BLaER1 treated with 17β-estradiol and CSF1 and Interleukin-3, amounts not matched to agents 10 nM and 100 nM (cell line): Measurements from ENCODE around the gene TPM2.

ENCODE experiments used
- H3K27ac ChIP-seq, 11 experiments: shearing (Covaris generic); formaldehyde crosslinking; 2 replicates each; pipeline ENCODE4 v1.8.1; 2022
- H3K27me3 ChIP-seq, 11 experiments: shearing (Covaris generic); formaldehyde crosslinking; 2 replicates each; pipeline ENCODE4 v1.8.1; 2022
- H3K36me3 ChIP-seq, 11 experiments: shearing (Covaris generic); formaldehyde crosslinking; 2 replicates each; pipeline ENCODE4 v1.8.1; 2022
- H3K4me1 ChIP-seq, 10 experiments: shearing (Covaris generic); formaldehyde crosslinking; 2 replicates each; pipeline ENCODE4 v1.8.1; 2022
- H3K4me2 ChIP-seq, 11 experiments: shearing (Covaris generic); formaldehyde crosslinking; 2 replicates each; pipeline ENCODE4 v1.8.1; 2022
- H3K4me3 ChIP-seq, 10 experiments: shearing (Covaris generic); formaldehyde crosslinking; 2 replicates each; pipeline ENCODE4 v1.8.1; 2022
- H3K9ac ChIP-seq, 11 experiments: shearing (Covaris generic); formaldehyde crosslinking; 2 replicates each; pipeline ENCODE4 v1.8.1; 2022
- H3K9me3 ChIP-seq, 11 experiments: shearing (Covaris generic); formaldehyde crosslinking; replicated peaks in 1 of 11; 2 replicates each; pipeline ENCODE4 v1.8.1; 2022
- H4K20me1 ChIP-seq, 11 experiments: shearing (Covaris generic); formaldehyde crosslinking; 2 replicates each; pipeline ENCODE4 v1.8.1; 2022
- Cebpa-rat ChIP-seq, 11 experiments: shearing (Covaris generic); IDR thresholded peaks; 2 replicates each; pipeline ENCODE4 v1.8.1; 2022

The TPM2 gene

DNA sequence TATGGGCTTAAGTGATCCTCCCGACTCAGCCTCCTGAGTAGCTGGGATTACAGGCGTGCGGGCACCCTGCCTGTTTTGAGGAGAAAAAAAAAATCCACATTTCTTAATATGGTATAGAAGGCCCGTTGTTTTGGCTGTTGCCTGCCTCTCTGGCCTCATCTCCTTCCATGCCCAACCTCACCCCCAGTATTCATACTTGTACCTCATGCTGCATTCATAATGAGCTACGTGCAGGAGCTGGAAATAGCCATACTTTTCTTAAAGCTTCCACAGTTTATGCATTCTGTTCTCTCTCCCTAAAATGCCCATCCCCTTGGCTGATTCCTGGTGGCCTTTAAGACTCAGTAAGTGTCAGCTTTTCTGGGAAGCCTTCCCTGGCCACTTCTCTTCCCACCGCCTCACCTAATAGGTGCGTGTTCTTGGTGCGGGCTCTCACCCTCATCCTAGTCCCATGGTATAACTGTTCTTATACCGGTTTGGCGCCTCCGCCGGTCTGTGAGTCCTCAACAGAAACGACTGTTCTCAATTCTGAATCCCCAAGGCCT, 2.1 kb upstream of the TPM2 start:
- peak overlapping the region in 9 of 11 experiments; percentile 78 to 99 (median 97); a peak in 14 of 22 replicates for H3K4me2 ChIP-seq
- no peak for TF ChIP-seq Cebpa-rat (IDR thresholded peaks at IDR 0.05)

DNA sequence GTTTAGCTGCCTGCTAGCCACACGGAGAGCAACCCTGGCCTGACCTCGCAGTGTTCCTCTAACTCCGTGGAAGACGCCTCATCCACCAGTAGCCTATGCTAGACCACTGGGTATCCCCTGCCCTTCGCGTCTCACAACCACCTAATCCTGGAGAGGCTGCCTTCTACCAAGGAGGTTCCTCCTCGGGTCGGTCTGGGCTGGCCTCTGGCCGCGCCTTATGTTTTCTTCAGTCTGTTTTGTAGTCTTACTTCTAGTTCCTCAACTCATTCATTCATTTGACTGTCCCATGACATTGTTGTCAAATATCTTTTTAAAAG, 1.6 kb upstream of the TPM2 start:
- Histone ChIP-seq H3K4me3 (peak overlapping the region; percentile 61 to 81 (median 68); a peak in 19 of 20 replicates), H3K27ac (peak overlapping the region; percentile 64 to 87 (median 80); a peak in 20 of 22 replicates), H3K9me3 (no peaks in the 10 kb centered on the region), H3K4me1 (peaks cover 39 to 51% (median 48%) of the 10 kb centered on the region in 10 experiments), H4K20me1 (peaks cover 0 to 7% (median 2%) of the 10 kb centered on the region in 11 experiments; a peak in 7 of 22 replicates), H3K4me2 (peak overlapping the region; percentile 78 to 99 (median 96)), H3K36me3 (peaks cover 7 to 15% (median 9%) of the 10 kb centered on the region in 11 experiments), H3K9ac (peak overlapping the region; percentile 78 to 86 (median 83); a peak in 21 of 22 replicates), H3K27me3 (no peaks in the 10 kb centered on the region)
- TF ChIP-seq Cebpa-rat (IDR thresholded peaks at IDR 0.05), result no peak

More for the DNA sequence above, 2.1 kb upstream of the TPM2 start:
- Histone ChIP-seq H3K36me3 (peaks cover 11 to 21% (median 14%) of the 10 kb centered on the region in 11 experiments), H3K9me3 (no peaks in the 10 kb centered on the region), H3K27ac (peak overlapping the region in 4 of 11 experiments; percentile 78 to 87 (median 84); a peak in 5 of 22 replicates), H3K9ac (peak overlapping the region in 2 of 11 experiments; percentile 83 to 85; a peak in 2 of 22 replicates), H3K4me1 (peaks cover 39 to 47% (median 44%) of the 10 kb centered on the region in 10 experiments), H4K20me1 (peaks cover 0 to 13% (median 6%) of the 10 kb centered on the region in 11 experiments; a peak in 11 of 22 replicates), H3K4me3 (no peak overlapping the region), H3K27me3 (no peaks in the 10 kb centered on the region)

DNA sequence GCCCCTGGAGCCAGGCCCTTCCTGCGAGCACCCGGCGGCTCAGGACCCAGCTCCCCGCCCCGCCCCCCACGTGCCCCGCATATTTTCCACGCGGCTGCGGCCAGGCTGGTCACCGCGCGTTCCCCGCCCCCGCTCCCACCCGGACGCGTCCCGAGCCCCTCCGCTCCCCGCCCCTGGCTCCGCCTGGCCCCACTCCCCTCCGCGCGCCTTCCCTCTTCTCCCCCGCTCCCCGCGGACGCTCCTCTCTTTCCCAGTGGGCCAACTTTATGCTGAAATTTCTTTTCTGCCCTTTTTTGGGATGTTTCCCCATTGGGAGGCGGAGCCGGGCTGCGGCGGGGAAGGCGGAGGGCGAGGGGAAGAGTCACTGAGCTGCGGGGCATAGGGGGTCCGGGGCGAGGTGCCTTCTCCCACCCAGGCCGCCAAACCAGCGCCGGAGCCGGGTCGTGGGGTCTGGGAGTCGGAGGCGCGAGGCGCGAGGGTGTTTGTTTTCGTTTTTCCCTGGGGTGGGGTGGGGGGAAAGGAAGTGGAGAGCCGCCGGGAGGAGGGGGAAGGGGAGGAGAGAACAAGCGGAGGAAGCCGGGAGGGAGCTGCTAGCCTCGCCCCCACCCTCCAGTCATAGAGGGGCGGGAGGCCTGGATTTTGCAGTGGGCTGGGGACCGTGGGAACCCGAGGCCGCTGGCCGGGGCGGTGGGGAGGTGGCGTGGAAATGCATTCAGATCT, 1.0 kb upstream of the TPM2 start:
- H3K27me3 ChIP-seq, result no peaks in the 10 kb centered on the region
- H3K9me3 ChIP-seq, result no peaks in the 10 kb centered on the region
- H3K4me1 ChIP-seq, result peaks cover 39 to 51% (median 48%) of the 10 kb centered on the region in 10 experiments
- peaks cover 2 to 15% (median 4%) of the 10 kb centered on the region in 11 experiments for H3K36me3 ChIP-seq
- peak overlapping the region; percentile 64 to 87 (median 80) for H3K27ac ChIP-seq
- peaks cover 0 to 2% (median 0%) of the 10 kb centered on the region in 11 experiments; a peak in 3 of 22 replicates for H4K20me1 ChIP-seq
- peak overlapping the region; percentile 61 to 81 (median 68) for H3K4me3 ChIP-seq
- H3K9ac ChIP-seq, result peak overlapping the region; percentile 78 to 86 (median 83)
- TF ChIP-seq Cebpa-rat (IDR thresholded peaks at IDR 0.05), result no peak
- peak overlapping the region; percentile 78 to 99 (median 96) for H3K4me2 ChIP-seq

DNA sequence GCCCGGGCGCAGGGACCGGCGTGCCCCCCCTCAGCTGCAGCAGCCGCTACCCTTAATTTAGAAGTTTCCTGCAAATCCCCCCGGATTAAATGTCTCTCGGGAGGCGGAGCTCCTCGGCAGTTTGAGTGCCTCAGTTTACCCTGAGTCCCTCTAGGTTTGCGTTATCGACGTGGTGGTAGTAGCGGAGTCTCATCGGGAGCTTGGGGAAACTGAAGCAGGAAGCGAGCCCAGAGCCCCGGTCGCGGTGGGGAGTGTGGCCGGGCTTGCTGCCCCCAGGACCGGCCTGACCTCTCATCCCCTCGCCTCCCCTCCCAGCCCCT, 529 bp upstream of the TPM2 start:
- no peak for TF ChIP-seq Cebpa-rat (IDR thresholded peaks at IDR 0.05)
- Histone ChIP-seq H3K9me3 (no peaks in the 10 kb centered on the region), H3K9ac (peak overlapping the region; percentile 78 to 86 (median 83)), H3K36me3 (peaks cover under 1 to 15% (median 5%) of the 10 kb centered on the region in 11 experiments; a peak in 16 of 22 replicates), H3K4me1 (peaks cover 39 to 51% (median 48%) of the 10 kb centered on the region in 10 experiments), H3K4me3 (peak overlapping the region; percentile 61 to 81 (median 68)), H4K20me1 (no peaks in the 10 kb centered on the region), H3K27me3 (no peaks in the 10 kb centered on the region), H3K27ac (peak overlapping the region; percentile 27 to 87 (median 80); a peak in 21 of 22 replicates), H3K4me2 (peak overlapping the region; percentile 78 to 99 (median 96))

DNA sequence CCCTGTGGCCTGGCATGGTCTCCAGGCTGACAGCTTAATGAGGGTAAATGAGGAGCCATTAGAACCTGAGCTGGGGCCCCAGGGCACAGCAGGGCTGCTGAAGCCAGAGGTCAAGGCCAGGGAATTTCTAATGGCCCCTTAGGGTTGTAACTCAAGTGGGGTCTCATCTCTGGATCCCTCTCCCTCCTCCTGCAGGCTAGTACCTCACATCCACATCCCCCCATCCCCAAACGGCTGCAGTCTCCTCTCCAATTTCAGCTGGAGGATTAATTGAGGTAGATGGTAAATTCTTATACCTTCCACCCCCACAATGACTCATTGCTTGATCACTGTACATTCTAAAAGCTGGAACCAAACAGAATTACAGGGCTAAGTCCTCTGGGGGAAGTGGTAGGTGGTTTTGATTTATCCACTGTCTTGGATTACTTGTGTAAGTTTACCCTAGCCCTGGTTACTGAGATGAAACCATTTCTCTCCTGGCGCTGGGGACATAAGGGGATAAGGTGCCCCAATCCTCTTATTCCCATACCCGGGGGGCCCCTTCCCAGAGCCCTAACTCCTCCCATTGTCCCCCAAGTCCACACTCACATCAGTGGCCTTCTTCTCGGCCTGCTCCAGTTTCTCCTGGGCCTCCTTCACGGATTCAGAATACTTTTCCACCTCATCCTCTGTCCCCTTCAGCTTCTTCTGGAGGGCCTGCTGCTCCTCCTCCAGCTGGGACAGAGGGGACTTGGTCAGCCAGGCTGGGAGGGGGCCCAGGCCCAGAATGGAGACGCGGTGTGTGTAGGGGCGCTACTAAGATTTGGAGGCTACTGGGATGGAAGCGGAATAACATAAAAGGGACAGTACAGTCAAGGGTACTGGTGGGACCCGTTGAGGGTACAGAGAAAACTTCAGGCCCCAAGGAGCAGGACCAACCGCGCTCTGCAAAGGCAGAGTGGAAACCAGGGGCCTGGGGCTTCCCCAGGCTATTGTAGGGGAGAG, 875 bp downstream of the TPM2 start:
- no peak for TF ChIP-seq Cebpa-rat (IDR thresholded peaks at IDR 0.05)
- Histone ChIP-seq H3K36me3 (peaks cover 12 to 25% (median 19%) of the 10 kb centered on the region in 11 experiments; a peak in 19 of 22 replicates), H3K27me3 (no peaks in the 10 kb centered on the region), H3K4me3 (peak overlapping the region in 9 of 10 experiments; percentile 61 to 81 (median 69); a peak in 14 of 20 replicates), H3K27ac (peak overlapping the region in 10 of 11 experiments; percentile 20 to 87 (median 82); a peak in 18 of 22 replicates), H3K4me1 (peaks cover 39 to 51% (median 48%) of the 10 kb centered on the region in 10 experiments), H4K20me1 (no peaks in the 10 kb centered on the region), H3K9ac (peak overlapping the region; percentile 31 to 86 (median 83); a peak in 18 of 22 replicates), H3K4me2 (peak overlapping the region; percentile 78 to 99 (median 96)), H3K9me3 (no peaks in the 10 kb centered on the region)

DNA sequence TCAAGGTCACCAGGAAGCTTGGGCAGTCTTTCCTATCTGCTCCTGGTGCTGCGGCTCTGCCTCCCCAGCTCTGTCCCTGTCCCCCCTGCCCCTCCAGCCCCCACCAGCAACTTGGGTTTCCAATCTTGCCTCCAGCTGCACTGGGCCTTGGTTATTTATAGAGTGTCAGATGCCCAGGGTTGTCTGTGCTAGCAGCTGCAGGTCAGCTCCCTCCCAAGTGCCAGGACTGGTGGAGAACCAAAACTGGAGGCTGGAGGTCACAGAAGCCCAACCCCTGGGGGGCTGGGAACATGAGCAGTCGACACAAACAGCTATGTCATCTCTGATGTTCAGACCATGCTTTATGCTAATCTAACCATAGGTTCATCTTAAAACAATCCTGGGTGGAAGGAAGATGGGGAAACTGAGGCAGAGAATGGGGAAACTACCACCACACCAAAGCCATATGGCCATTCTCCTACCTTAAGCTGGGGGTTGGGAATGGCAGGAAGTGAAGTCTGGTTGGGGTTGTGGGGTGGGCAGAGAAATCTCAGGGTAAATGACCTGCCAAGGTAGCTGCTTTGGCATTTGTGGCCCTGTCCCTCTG, 1.7 kb downstream of the TPM2 start:
- peak overlapping the region in 1 of 10 experiments; percentile 61; a peak in 1 of 20 replicates for H3K4me3 ChIP-seq
- H4K20me1 ChIP-seq, result no peaks in the 10 kb centered on the region
- H3K4me1 ChIP-seq, result peaks cover 39 to 57% (median 48%) of the 10 kb centered on the region in 10 experiments
- H3K9ac ChIP-seq, result peak overlapping the region in 2 of 11 experiments; percentile 79 to 83; a peak in 2 of 22 replicates
- H3K27ac ChIP-seq, result peak overlapping the region in 5 of 11 experiments; percentile 13 to 84 (median 29); a peak in 7 of 22 replicates
- H3K9me3 ChIP-seq, result no peaks in the 10 kb centered on the region
- peak overlapping the region; percentile 78 to 99 (median 96) for H3K4me2 ChIP-seq
- no peak for TF ChIP-seq Cebpa-rat (IDR thresholded peaks at IDR 0.05)
- peaks cover 16 to 33% (median 26%) of the 10 kb centered on the region in 11 experiments; a peak in 19 of 22 replicates for H3K36me3 ChIP-seq
- H3K27me3 ChIP-seq, result no peaks in the 10 kb centered on the region

DNA sequence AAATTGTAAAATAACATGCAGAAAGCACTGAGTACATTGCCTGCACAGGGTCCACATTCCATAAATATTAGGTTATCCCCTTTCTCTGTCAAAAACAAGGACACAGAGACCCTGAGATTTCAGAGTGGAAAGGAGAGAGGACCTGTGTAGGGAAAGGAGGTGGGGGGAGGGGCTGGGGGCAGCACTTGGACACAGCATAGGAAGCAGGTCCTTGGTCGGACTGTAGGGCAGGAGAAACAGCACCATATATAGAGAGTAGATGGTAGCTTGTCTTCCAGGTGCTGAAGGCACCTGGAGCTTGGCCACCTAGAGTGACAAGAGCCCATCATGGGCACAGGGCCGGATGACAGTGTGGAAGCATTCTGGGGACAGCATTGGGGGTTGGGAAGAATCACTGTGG, 2.4 kb downstream of the TPM2 start:
- Histone ChIP-seq H3K9me3 (no peaks in the 10 kb centered on the region), H3K4me2 (peak overlapping the region; percentile 78 to 99 (median 96); a peak in 21 of 22 replicates), H3K27ac (no peak overlapping the region), H3K4me3 (no peak overlapping the region), H3K27me3 (no peaks in the 10 kb centered on the region), H4K20me1 (no peaks in the 10 kb centered on the region; a peak in 1 of 22 replicates), H3K9ac (no peak overlapping the region), H3K4me1 (peaks cover 39 to 57% (median 48%) of the 10 kb centered on the region in 10 experiments), H3K36me3 (peaks cover 21 to 40% (median 30%) of the 10 kb centered on the region in 11 experiments; a peak in 20 of 22 replicates)
- TF ChIP-seq Cebpa-rat (IDR thresholded peaks at IDR 0.05), result no peak
